GM19351 (cell line): ENCODE results near the gene PRMT1.
A peak's percentile ranks its signal among the peaks of the same experiment; 100 is the strongest.

Experiments used
- ATAC-seq: cut with Tn5 transposase; IDR thresholded peaks from one replicate; pipeline ENCODE4 v1.9.1; 2021; ENCODE audit warnings: mild to moderate bottlenecking, moderate library complexity; ENCODE audit not compliant: unreplicated experiment

Gene PRMT1

DNA sequence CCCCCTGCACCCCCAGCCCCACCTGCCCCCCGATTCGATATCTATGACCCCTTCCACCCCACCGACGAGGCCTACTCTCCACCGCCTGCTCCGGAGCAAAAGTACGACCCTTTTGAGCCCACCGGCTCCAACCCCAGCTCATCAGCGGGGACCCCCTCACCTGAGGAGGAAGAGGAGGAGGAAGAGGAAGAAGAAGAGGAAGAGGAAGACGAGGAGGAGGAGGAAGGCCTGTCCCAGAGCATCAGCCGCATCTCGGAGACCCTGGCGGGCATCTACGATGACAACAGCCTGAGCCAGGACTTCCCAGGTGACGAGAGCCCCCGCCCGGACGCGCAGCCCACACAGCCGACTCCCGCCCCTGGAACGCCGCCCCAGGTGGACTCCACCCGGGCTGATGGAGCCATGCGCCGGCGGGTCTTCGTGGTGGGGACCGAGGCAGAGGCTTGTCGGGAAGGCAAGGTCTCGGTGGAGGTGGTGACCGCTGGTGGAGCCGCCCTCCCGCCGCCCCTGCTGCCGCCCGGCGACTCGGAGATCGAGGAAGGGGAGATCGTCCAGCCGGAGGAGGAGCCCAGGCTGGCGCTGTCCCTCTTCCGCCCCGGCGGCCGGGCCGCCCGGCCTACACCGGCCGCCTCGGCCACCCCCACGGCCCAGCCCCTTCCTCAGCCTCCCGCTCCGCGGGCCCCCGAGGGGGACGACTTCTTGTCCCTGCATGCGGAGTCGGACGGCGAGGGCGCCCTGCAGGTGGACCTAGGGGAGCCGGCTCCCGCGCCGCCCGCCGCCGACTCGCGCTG is 25.8 kb upstream of the PRMT1 start:
- no peak for ATAC-seq

DNA sequence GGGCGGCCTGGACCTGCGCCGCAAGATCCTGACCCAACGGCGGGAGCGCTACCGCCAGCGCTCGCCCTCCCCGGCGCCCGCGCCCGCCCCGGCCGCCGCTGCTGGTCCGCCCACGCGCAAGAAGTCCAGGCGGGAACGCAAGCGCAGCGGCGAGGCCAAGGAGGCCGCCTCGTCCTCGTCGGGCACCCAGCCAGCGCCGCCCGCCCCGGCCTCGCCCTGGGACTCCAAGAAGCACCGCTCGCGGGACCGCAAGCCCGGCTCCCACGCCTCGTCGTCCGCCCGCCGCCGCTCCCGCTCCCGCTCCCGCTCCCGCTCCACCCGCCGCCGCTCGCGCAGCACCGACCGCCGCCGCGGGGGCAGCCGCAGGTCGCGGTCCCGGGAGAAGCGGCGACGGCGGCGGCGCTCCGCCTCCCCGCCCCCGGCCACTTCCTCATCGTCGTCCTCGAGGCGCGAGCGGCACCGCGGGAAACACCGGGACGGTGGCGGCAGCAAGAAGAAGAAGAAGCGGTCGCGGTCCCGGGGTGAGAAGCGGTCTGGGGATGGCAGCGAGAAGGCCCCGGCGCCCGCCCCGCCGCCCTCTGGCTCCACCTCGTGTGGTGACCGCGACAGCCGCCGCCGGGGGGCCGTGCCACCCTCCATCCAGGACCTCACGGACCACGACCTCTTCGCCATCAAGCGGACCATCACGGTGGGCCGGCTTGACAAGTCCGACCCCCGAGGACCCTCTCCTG is 25.1 kb upstream of the PRMT1 start:
- no peak for ATAC-seq

DNA sequence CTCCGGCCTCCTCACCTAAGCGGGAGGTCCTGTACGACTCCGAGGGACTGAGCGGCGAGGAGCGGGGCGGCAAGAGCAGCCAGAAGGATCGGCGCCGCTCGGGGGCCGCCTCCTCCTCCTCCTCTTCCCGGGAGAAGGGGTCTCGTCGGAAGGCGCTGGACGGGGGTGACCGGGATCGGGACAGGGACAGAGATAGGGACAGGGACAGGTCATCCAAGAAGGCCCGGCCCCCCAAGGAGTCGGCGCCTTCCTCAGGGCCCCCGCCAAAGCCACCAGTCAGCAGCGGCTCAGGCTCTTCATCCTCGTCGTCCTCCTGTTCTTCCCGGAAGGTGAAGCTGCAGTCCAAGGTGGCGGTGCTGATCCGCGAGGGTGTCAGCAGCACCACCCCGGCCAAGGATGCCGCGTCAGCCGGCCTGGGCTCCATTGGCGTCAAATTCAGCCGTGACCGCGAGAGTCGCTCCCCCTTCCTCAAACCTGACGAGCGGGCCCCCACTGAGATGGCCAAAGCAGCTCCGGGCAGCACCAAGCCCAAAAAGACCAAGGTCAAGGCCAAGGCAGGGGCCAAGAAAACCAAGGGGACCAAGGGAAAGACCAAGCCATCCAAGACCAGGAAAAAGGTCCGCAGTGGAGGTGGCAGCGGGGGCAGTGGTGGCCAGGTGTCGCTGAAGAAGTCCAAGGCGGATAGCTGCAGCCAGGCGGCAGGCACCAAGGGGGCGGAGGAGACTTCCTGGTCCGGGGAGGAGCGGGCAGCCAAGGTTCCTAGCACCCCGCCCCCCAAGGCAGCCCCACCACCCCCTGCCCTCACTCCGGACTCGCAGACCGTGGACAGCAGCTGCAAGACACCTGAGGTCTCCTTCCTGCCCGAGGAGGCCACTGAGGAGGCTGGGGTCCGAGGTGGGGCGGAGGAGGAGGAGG is 24.3 kb upstream of the PRMT1 start:
- ATAC-seq: no peak

DNA sequence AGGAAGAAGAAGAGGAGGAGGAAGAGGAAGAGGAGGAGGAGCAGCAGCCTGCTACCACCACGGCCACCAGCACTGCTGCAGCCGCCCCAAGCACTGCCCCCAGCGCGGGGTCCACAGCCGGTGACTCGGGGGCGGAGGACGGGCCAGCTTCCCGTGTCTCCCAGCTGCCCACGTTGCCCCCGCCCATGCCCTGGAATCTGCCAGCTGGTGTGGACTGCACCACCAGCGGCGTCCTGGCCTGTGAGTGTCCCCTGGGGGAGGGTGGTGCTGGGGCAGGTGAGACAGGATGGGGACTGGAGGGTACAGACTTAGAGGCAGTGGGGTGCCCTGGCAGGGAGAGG is 23.6 kb upstream of the PRMT1 start:
- ATAC-seq: no peak

DNA sequence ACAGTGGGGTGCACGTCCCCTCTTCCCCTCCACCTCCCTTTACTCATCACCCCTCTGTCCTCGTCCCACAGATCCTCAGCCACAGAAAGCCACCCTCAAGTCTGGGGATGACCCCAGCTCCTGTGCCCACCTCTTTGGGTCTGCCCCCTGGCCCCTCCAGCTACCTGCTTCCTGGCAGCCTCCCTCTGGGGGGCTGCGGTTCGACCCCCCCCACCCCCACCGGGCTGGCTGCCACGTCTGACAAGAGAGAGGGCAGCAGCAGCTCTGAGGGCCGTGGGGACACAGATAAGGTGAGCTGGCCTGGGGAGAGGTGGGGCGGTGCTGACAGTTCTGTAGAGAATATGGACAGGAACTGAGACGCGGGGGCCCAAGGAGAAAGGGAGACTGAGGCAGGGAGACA is 22.5 kb upstream of the PRMT1 start:
- no peak for ATAC-seq

DNA sequence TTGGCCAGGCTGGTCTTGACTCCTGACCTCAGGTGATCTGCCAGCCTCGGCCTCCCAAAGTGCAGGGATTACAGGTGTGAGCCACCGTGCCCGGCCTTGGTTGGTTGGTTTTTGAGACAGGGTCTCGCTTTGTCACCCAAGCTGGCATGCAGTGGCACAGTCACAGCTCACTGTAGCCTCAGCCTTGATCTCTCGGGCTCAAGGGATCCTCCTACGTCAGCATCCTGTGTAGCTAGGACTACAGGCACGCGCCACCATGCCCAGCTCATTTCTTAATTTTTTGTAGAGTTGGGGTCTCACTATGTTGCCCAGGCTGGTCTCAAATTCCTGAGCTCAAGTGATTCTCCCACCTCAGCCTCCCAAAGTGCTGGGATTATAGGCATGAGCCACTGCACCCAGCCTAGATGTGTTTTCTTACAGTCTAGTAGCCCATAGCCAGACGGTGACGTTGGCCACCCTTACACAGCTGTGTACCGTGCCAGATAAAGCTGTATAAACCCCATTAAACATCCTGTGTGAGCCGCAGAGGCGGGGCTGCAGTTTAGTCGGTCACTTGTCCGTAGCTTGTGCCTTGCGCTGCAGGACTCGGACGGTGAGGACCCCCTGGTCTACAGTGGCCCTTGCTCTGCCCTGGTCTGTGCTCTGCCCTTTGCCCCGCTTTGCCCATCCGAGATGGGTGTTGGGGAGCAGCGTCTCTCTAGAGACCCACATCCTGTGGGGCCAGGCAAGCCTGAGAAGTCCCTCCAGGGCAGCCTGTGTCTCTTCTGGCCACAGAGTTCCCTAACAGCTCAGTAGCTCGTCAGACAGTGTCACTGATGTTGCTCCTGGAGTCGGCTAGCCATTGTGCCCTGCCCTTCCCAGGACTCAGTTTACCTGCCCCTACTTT is 21.3 kb upstream of the PRMT1 start:
- no peak for ATAC-seq

DNA sequence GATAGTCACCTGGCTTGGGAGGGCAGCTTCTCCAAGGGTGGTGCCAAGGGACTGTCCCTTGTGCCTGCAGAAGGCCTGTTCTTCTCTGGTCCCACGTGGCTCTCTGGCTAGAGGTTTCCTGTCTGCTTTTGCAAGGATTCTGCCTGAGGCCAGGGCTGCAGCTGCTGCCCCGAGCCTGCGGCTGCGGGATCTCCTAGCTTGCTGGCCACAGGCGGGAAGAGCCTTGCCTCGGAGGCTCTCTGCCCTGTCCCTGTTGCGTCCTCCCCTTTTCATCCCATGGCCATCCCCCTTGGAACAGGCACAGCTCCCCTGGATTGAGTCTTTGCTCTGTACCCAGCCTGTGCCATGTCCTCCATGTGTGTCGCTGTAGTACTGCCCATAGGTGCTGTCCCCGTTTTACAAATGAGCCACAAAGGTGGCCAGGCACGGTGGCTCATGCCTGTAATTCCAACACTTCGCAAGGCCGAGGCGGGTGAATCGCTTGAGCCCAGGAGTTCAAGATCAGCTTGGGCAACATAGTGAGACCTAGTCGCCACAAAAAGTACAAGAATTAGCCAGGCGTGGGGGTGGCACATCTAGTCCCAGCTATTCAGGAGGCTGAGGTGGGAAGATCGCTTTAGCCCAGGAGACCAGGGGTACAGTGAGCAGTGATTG is 20.5 kb upstream of the PRMT1 start:
- ATAC-seq: no peak

DNA sequence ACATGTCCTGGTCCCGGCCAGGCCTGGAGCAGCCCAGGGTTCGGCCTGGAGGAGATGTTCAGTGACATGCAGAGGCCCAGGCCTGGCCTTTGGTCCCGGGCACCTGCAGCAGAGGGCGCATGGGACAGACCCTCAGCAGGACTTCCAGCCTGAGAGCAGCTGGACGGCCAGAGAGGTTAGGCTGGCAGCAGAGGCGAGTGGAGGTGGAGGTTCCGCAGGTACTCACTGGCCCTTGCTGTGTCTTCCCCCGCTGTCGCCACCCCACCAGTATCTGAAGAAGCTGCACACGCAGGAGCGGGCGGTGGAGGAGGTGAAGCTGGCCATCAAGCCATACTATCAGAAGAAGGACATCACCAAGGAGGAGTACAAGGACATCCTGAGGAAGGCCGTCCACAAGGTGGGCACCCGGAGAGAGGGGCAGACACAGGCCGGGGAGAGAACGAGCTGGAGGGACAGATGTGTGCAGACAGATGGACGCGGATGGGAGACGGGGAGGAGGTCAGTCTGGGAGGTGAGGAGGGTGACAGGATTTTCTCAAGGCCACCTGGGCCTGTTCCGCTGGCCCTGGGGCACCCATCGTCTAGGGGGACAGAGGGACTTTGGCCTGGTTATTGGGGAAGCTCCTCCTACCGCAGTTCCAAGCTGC is 19.5 kb upstream of the PRMT1 start:
- ATAC-seq: no peak

DNA sequence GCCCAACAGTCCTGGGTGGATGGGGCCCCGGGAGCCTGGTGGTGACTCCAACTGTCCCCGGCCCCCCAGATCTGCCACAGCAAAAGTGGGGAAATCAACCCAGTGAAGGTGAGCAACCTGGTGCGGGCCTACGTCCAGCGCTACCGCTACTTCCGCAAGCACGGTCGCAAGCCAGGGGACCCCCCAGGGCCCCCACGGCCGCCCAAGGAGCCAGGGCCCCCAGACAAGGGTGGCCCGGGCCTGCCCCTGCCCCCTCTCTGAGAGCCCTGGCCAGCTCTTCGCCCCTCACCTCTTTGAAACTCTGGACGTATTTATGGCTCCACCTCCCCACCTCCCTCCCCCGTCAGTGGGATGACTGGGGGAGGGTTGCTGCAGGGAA is 18.9 kb upstream of the PRMT1 start:
- ATAC-seq: no peak

DNA sequence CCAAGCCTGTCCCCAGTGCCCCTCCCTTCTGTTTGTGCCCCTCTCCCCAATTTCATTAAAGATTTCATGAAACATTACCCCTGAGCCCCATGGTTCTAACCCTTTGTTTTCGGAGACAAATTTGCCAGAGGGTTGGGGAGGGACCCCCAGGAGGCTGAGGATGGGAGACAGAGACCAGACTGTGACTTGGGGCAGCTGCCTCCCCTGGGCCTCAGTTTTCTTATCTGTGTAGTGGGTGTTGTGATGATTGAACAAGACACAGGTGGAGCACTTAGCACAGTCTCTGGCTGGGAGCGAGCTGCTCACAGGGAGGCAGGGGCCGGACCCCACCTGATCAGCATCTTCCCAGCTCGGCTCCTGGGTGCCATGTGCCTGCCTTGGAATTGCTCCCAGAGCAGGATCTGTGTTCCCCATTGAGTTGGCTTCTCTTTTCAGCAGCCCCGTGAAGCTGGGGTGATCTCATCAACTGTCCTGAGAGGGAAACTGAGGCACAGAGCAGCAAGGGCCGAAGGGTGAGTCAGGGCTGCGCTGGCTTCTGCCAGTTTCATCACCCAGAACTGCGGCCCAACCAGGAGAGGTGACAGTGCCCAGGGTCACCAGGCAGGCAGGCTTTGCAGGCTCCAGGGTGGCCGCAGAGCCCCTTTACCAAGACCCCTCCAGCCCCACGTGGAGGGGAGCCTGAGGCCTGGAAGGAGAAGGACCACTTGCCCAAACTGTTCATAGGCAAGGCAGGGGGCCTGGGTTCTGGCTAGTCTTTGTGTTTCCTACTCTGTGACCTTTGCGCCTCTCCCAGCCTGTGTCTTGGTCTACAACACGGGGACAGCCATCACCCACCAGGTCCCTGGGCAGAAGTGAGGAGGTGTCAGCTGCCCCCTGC is 18.3 kb upstream of the PRMT1 start:
- ATAC-seq: no peak

DNA sequence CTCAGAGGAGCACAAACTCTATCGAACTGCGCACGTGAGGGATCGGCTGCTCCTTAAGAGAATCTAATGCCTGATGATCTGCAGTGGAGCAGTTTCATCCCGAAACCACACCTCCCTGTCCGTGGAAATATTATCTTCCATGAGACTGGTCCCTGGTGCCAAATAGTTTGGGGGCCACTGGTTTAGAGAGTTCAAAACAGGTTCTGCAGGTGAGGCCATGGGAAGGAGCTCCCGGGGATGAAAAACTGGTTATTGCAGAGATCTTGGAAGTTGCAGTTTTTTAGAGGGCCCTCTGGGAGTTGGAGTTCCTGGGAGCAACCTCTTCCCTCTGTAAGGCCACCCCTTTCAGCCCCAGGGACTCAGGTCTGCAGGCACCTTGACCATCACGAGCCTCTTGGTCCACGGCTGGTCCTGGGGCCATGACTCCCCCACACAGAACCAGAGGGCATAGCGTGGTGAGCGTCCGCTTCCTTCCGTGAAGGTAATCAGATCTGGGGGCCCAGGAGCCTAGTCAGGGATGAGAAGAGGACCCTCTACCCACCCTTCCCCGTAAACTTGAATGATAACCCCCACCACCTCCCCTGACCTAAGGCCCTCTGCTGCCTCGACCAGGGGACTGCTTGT is 16.6 kb upstream of the PRMT1 start:
- ATAC-seq: no peak

DNA sequence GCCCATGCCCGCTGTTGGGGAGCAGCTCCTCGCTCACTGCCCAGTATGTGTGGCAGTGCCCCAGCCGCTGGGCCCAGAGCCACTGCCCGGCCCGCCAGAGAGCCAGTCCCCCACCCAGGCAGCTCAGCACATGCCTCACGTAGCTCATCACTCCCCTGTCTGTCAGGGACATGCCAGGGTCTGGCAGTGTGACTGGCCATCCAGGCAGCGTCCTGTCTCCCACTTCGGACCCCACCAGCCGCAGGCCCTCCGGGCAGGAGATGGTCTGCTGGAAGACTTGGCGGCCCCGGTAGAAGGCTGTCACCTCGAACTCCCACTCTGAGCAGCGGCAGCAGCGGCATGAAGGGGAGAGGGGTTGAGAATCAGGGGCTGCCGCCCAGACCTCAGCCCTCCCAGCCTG is 15.1 kb upstream of the PRMT1 start:
- ATAC-seq: no peak

DNA sequence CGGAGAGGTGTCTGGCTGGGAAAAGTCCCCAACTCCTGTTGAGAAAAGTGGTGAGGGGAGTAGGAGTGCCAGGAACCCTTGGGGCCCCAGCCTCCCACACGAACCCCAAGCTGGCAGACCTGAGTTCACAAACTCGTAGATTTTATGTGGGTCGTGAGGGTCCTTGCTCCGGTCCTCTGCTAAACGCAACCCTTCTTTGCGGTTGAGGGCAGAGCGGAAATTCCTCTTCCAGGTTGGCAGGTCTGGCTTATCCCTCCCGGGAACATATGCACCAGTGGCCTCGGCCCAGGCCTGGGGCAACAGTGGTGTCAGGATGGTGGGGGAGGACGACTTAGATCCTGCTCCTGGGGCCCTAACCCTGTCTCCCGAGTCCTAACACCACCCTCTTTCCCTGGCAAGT is 13.8 kb upstream of the PRMT1 start:
- ATAC-seq: no peak

DNA sequence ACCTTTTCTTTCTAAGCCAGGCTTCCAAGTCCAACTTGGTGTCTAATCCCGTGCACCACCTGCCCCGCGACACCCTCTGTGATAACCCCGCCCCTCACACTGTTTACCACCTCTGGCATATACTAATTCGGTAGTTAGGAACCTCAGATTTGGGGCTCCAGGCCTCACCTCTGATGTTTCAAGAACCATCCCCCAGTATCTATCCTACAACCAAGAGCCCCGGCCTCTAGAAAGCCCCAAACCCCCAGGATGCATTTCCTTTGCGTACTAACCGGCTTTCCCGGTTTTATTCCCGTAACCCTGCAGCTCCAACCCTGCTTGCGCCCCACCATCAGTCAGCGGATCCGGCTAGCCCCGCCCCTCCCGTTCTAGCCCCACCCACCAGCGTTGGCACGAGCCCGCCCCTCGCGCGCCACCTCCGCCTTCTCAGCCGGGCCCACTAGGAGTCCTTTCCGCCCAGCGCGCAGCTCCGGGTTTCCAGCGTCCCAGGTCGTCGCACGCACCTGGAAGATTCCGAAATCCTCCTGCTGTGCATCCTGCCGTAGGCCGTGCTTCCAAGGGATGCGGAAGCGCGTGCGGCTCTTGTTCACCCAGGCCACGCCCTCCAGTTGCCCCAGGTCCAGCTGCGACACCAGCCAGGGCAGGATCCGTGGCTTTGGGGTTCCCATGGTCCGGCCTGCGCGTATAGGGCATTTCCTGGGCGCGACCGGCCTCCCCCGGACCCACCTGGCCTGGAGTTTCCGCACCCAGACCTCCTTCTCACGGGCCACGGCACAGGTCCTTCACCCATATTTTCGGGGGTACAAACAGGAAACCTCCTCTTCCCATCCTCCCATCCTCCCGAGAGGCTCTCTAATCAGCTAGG is 12.7 kb upstream of the PRMT1 start:
- ATAC-seq: peak; percentile 50

DNA sequence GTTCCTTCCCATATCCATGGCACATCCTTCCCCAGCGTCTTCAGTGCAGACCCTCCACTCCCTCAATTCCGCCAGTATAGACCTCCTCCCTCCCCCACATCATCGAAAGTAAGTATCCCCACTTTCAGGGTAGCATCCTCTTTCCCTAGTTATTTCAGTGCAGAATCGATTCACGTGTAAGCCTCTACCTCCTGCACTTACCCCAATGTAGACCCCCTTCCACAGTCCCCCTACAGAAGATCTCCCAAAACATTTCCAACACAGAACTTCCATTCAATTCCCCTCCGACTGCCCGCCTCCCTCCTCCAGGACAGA is 12.1 kb upstream of the PRMT1 start:
- ATAC-seq: no peak

DNA sequence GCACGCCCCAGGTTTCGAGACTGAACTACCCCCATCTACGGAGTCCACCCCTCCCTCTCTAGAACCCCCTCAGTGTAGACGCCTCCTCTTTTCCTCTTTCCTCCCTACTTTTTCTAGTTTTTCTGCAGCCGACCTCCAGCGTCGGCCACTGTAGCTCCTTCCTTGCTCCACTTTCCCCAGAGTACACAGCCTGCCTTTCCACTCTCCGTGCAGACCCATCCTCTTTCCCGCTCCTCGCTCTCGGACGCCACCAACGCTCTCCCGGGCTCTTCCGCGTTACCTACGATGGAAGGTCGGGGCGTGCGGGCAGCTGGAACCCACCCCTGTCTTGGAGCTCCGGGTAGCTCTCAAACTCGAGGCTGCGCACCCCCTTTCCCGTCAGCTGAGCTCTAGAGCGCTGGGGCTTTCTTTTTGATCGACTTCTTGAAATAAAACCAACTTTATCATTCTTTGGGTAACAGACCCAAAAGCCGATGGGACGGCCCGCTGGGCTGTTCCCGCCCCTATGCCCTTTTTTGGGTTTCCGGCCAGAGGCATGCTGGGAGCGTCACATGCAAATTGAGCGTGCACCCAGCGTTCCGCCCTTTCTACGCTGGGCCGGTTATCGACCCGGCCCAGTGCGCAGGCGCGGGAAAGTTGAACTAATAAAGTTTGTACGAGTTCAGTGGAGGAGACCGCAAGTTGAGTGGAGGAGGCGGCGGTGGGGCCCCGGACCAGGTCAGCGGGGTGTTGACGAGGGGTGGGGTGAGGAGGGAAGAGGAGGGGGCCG is 11.5 kb upstream of the PRMT1 start, which contains the start of the genes BCL2L12 and IRF3:
Gene BCL2L12, plus strand, starts transcription at position 583 of the 769 bp plus-strand sequence. CDS start 760 bp downstream, outside the sequence.
Gene IRF3, minus strand, starts transcription at position 507 of the 769 bp plus-strand sequence. CDS start 1,019 bp downstream, outside the sequence.
- ATAC-seq: peak; percentile 76

DNA sequence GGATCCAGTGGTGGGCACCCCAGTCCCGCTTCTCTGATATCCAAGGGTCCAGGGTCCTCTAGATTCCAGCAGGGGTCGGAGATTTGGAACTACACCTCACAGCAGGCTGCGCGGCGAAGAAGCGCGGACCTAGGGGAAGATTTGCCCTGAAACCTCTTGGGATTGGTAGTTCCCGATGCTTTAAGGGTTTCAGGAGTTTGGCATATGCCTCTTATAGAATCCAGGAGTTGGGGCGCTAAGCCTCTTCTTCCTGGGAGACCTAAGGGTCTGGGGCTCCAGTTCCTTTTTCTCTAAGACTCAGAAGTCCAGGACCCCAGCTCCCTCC is 11.0 kb upstream of the PRMT1 start:
- ATAC-seq: no peak
